DMS53 (cell line): ENCODE measurements around the gene COMT.

Source experiments
- DNase-seq: peaks from one replicate; lab custom pipeline; 2025; lab: John Stamatoyannopoulos, UW

The COMT gene

GRCh38 chr22:19995611-19996339 is 54.2 kb downstream of the COMT start:
- DNase-seq = no peak

- no peak for DNase-seq
Observed at GRCh38 chr22:19996694-19997384, 55.3 kb downstream of the COMT start.

- no peak for DNase-seq
Observed at GRCh38 chr22:19997561-19998231, 56.1 kb downstream of the COMT start.

- no peak for DNase-seq
Observed at GRCh38 chr22:19998232-19998951, 56.8 kb downstream of the COMT start.

- no peak for DNase-seq
Observed at GRCh38 chr22:19998991-19999820, 57.6 kb downstream of the COMT start.

GRCh38 chr22:20000246-20001081 is 58.9 kb downstream of the COMT start:
- no peak for DNase-seq

- DNase-seq = no peak
Observed at GRCh38 chr22:20001082-20001638, 59.6 kb downstream of the COMT start.

GRCh38 chr22:20002128-20002527 is 60.6 kb downstream of the COMT start:
- no peak for DNase-seq

GRCh38 chr22:20002636-20003035 is 61.1 kb downstream of the COMT start:
- DNase-seq = no peak

GRCh38 chr22:20003304-20003703 is 61.7 kb downstream of the COMT start:
- no peak for DNase-seq

- DNase-seq = no peak
Observed at GRCh38 chr22:20004464-20004863, 62.9 kb downstream of the COMT start.

- DNase-seq = no peak
Observed at GRCh38 chr22:20008221-20008995, 66.8 kb downstream of the COMT start.

- no peak for DNase-seq
Observed at GRCh38 chr22:20009018-20009491, 67.5 kb downstream of the COMT start.

- no peak for DNase-seq
Observed at GRCh38 chr22:20009582-20010306, 68.2 kb downstream of the COMT start.

- no peak for DNase-seq
Observed at GRCh38 chr22:20010307-20011122, 68.9 kb downstream of the COMT start.

- DNase-seq = no peak
Observed at GRCh38 chr22:20011123-20011992, 69.8 kb downstream of the COMT start.
